ENCODE data around the gene HOXA1.
A peak's percentile ranks its signal among the peaks of the same experiment; 100 is the strongest.

HOXA1 gene

GRCh38 chr7:27110186-27111031 lies 14.6 kb upstream of the HOXA1 start (continued):
- TF ChIP-seq, protein P1, sequence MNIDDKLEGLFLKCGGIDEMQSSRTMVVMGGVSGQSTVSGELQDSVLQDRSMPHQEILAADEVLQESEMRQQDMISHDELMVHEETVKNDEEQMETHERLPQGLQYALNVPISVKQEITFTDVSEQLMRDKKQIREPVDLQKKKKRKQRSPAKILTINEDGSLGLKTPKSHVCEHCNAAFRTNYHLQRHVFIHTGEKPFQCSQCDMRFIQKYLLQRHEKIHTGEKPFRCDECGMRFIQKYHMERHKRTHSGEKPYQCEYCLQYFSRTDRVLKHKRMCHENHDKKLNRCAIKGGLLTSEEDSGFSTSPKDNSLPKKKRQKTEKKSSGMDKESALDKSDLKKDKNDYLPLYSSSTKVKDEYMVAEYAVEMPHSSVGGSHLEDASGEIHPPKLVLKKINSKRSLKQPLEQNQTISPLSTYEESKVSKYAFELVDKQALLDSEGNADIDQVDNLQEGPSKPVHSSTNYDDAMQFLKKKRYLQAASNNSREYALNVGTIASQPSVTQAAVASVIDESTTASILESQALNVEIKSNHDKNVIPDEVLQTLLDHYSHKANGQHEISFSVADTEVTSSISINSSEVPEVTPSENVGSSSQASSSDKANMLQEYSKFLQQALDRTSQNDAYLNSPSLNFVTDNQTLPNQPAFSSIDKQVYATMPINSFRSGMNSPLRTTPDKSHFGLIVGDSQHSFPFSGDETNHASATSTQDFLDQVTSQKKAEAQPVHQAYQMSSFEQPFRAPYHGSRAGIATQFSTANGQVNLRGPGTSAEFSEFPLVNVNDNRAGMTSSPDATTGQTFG (tag by site-specific recombination; IDR thresholded peaks at IDR 0.05; ENCODE audit: borderline replicate concordance), result no peak
- TF ChIP-seq, protein P2, sequence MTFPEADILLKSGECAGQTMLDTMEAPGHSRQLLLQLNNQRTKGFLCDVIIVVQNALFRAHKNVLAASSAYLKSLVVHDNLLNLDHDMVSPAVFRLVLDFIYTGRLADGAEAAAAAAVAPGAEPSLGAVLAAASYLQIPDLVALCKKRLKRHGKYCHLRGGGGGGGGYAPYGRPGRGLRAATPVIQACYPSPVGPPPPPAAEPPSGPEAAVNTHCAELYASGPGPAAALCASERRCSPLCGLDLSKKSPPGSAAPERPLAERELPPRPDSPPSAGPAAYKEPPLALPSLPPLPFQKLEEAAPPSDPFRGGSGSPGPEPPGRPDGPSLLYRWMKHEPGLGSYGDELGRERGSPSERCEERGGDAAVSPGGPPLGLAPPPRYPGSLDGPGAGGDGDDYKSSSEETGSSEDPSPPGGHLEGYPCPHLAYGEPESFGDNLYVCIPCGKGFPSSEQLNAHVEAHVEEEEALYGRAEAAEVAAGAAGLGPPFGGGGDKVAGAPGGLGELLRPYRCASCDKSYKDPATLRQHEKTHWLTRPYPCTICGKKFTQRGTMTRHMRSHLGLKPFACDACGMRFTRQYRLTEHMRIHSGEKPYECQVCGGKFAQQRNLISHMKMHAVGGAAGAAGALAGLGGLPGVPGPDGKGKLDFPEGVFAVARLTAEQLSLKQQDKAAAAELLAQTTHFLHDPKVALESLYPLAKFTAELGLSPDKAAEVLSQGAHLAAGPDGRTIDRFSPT (tag by site-specific recombination; IDR thresholded peaks at IDR 0.05), result peak; percentile 45; the same call in 1 of the 2 replicates
- no peak for TF ChIP-seq ZNF529 (tag by site-specific recombination; IDR thresholded peaks at IDR 0.05; ENCODE audit: insufficient replicate concordance)
- TF ChIP-seq MZF1 (tag by site-specific recombination; IDR thresholded peaks at IDR 0.05; ENCODE audit: borderline replicate concordance), result peak; percentile 61; the same call in 1 of the 2 replicates
- TF ChIP-seq KLF9 (tag by site-specific recombination; IDR thresholded peaks at IDR 0.05; ENCODE audit: low read depth), result peak; percentile 61; the same call in 1 of the 2 replicates
- no peak for TF ChIP-seq ZNF677 (tag by site-specific recombination; IDR thresholded peaks at IDR 0.05)
- TF ChIP-seq ZNF112 (tag by site-specific recombination; IDR thresholded peaks at IDR 0.05), result no peak
- TF ChIP-seq ZNF433 (tag by site-specific recombination; IDR thresholded peaks at IDR 0.05; ENCODE audit: low read depth), result no peak
- TF ChIP-seq AEBP2 (tag by site-specific recombination; IDR thresholded peaks at IDR 0.05; ENCODE audit: borderline replicate concordance), result no peak
- TF ChIP-seq ZBTB8A (tag by site-specific recombination; IDR thresholded peaks at IDR 0.05), result 0 out of 2 replicates have a peak, but pooled peaks have one; percentile 27
- TF ChIP-seq ZNF169 (tag by site-specific recombination; IDR thresholded peaks at IDR 0.05), result no peak
- no peak for TF ChIP-seq REST (tag by site-specific recombination; IDR thresholded peaks at IDR 0.05)
- TF ChIP-seq ZNF843 (tag by site-specific recombination; IDR thresholded peaks at IDR 0.05), result peak; percentile 87
- no peak for TF ChIP-seq ZNF366 (tag by site-specific recombination; conservative IDR thresholded peaks at IDR 0.05)
- TF ChIP-seq, protein P3, sequence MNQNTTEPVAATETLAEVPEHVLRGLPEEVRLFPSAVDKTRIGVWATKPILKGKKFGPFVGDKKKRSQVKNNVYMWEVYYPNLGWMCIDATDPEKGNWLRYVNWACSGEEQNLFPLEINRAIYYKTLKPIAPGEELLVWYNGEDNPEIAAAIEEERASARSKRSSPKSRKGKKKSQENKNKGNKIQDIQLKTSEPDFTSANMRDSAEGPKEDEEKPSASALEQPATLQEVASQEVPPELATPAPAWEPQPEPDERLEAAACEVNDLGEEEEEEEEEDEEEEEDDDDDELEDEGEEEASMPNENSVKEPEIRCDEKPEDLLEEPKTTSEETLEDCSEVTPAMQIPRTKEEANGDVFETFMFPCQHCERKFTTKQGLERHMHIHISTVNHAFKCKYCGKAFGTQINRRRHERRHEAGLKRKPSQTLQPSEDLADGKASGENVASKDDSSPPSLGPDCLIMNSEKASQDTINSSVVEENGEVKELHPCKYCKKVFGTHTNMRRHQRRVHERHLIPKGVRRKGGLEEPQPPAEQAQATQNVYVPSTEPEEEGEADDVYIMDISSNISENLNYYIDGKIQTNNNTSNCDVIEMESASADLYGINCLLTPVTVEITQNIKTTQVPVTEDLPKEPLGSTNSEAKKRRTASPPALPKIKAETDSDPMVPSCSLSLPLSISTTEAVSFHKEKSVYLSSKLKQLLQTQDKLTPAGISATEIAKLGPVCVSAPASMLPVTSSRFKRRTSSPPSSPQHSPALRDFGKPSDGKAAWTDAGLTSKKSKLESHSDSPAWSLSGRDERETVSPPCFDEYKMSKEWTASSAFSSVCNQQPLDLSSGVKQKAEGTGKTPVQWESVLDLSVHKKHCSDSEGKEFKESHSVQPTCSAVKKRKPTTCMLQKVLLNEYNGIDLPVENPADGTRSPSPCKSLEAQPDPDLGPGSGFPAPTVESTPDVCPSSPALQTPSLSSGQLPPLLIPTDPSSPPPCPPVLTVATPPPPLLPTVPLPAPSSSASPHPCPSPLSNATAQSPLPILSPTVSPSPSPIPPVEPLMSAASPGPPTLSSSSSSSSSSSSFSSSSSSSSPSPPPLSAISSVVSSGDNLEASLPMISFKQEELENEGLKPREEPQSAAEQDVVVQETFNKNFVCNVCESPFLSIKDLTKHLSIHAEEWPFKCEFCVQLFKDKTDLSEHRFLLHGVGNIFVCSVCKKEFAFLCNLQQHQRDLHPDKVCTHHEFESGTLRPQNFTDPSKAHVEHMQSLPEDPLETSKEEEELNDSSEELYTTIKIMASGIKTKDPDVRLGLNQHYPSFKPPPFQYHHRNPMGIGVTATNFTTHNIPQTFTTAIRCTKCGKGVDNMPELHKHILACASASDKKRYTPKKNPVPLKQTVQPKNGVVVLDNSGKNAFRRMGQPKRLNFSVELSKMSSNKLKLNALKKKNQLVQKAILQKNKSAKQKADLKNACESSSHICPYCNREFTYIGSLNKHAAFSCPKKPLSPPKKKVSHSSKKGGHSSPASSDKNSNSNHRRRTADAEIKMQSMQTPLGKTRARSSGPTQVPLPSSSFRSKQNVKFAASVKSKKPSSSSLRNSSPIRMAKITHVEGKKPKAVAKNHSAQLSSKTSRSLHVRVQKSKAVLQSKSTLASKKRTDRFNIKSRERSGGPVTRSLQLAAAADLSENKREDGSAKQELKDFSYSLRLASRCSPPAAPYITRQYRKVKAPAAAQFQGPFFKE (tag by site-specific recombination; IDR thresholded peaks at IDR 0.05; ENCODE audit: borderline replicate concordance), result no peak
- no peak for TF ChIP-seq SP2 (tag by site-specific recombination; IDR thresholded peaks at IDR 0.05)
- TF ChIP-seq ZNF23 (tag by site-specific recombination; IDR thresholded peaks at IDR 0.05; ENCODE audit: borderline replicate concordance), result no peak
- no peak for TF ChIP-seq ZSCAN23 (tag by site-specific recombination; IDR thresholded peaks at IDR 0.05)
- peak; percentile 34; the same call in 1 of the 2 replicates for TF ChIP-seq ZXDB (tag by site-specific recombination; IDR thresholded peaks at IDR 0.05)
- TF ChIP-seq, protein P4, sequence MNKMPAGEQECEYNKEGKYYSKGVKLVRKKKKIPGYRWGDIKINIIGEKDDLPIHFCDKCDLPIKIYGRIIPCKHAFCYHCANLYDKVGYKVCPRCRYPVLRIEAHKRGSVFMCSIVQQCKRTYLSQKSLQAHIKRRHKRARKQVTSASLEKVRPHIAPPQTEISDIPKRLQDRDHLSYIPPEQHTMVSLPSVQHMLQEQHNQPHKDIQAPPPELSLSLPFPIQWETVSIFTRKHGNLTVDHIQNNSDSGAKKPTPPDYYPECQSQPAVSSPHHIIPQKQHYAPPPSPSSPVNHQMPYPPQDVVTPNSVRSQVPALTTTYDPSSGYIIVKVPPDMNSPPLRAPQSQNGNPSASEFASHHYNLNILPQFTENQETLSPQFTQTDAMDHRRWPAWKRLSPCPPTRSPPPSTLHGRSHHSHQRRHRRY (tag by site-specific recombination; IDR thresholded peaks at IDR 0.05), result no peak

Measured in HEK293 (cell line).